Stimulated activated CD4-positive, alpha-beta T cell treated with anti-CD3 and anti-CD28 coated beads, Interleukin-12 subunit alpha, Interleukin-12 subunit beta, amount 100 ng/mL, for 48 hours (primary cell): ENCODE data around the gene FAM13B.
A peak's percentile ranks its signal among the peaks of the same experiment; 100 is the strongest.
"Not testable (repeated sequence)": the region's sequence is repeated elsewhere in the genome, so short reads cannot be mapped to it uniquely, and the experiment has no call there.

Experiments used
- DNase-seq, 3 donors: peaks; one replicate each; pipeline ENCODE4 v3.0.0-alpha.2; 2020; ENCODE audit warnings: low read depth in 2 of 3, low spot score in 1 of 3

Gene FAM13B

GRCh38 chr5:138035605-138036537 lies 3.0 kb upstream of the FAM13B start:
- DNase-seq: peak; percentile 28 to 72 (median 35)

GRCh38 chr5:138033907-138034306 lies 1.0 kb upstream of the FAM13B start:
- DNase-seq: no peak

- no peak for DNase-seq
These were observed 518 bp upstream of the FAM13B start for GRCh38 chr5:138033386-138033808.

- DNase-seq: peak in 2 of 3 donors; percentile 13 to 19
These were observed 779 bp downstream of the FAM13B start for GRCh38 chr5:138032028-138032571.

- no peak for DNase-seq
These were observed 2.9 kb downstream of the FAM13B start for GRCh38 chr5:138029944-138030343.

- DNase-seq: no peak
These were observed 3.4 kb downstream of the FAM13B start for GRCh38 chr5:138029501-138029900.

GRCh38 chr5:138028971-138029365 lies 3.9 kb downstream of the FAM13B start:
- no peak for DNase-seq

- DNase-seq: not testable (repeated sequence)
These were observed 4.5 kb downstream of the FAM13B start for GRCh38 chr5:138028262-138028970.

- not testable (repeated sequence) for DNase-seq
These were observed 6.1 kb downstream of the FAM13B start for GRCh38 chr5:138026793-138027192.

- DNase-seq: no peak
These were observed 7.6 kb downstream of the FAM13B start for GRCh38 chr5:138025285-138025684.

GRCh38 chr5:138024117-138024516 lies 8.8 kb downstream of the FAM13B start:
- no peak for DNase-seq

- DNase-seq: no peak
These were observed 10.0 kb downstream of the FAM13B start for GRCh38 chr5:138022912-138023311.

GRCh38 chr5:138021771-138022170 lies 11.1 kb downstream of the FAM13B start:
- DNase-seq: no peak

- no peak for DNase-seq
These were observed 14.0 kb downstream of the FAM13B start for GRCh38 chr5:138018849-138019248.

GRCh38 chr5:138015916-138016315 lies 17.0 kb downstream of the FAM13B start:
- DNase-seq: no peak

- DNase-seq: no peak
These were observed 20.9 kb downstream of the FAM13B start for GRCh38 chr5:138011991-138012390.

- no peak for DNase-seq
These were observed 32.7 kb downstream of the FAM13B start for GRCh38 chr5:138000102-138000723.

GRCh38 chr5:137997726-137998213 lies 35.1 kb downstream of the FAM13B start:
- DNase-seq: peak in 2 of 3 donors; percentile 10 to 15

GRCh38 chr5:137995749-137996128 lies 37.1 kb downstream of the FAM13B start:
- DNase-seq: no peak

- DNase-seq: no peak
These were observed 37.7 kb downstream of the FAM13B start for GRCh38 chr5:137995077-137995748.

- no peak for DNase-seq
These were observed 38.3 kb downstream of the FAM13B start for GRCh38 chr5:137994556-137994955.
